GM13976 (cell line): ENCODE data around the gene CGRRF1.

Experiments used
- DNase-seq: peaks from one replicate; pipeline ENCODE4 v3.0.0; 2012; ENCODE audit warnings: low spot score
- in situ Hi-C: fragments of 300-500 bp; cut with MboI; formaldehyde crosslinking; loops from one replicate; pipeline ENCODE4 v1.12.0; 2022; ENCODE audit warnings: low sequenced_read_pairs, mixed read lengths, inconsistent platforms; ENCODE audit not compliant: unreplicated experiment
- TF ChIP-seq, protein P1 (sequence below): IDR thresholded peaks from 2 replicates; pipeline ENCODE4 v1.5.1; 2012; ENCODE audit warnings: borderline replicate concordance, mild to moderate bottlenecking; ENCODE audit not compliant: insufficient read depth; ENCODE audit errors: extremely low read depth, missing control alignments, control extremely low read depth

Gene CGRRF1

DNA sequence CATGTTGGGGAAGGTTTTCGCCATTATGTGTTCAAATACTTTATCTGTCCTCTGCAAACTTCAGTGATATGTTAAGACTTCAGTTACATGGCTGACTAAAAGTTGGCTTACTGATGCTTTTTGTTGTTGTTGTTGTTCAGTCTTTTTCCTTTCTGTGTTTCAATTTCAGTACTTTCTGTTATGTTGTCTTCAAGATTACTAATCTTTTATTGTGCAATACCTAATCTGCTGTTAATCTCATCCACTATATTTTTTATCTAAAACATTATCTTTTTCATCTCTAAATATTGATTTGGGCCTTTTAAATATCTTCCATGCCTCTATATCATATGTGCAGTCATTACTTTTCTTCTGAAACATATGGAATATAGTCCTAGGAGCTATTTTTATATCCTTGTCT is 7.0 kb downstream of the CGRRF1 start:
- TF ChIP-seq, protein P1, sequence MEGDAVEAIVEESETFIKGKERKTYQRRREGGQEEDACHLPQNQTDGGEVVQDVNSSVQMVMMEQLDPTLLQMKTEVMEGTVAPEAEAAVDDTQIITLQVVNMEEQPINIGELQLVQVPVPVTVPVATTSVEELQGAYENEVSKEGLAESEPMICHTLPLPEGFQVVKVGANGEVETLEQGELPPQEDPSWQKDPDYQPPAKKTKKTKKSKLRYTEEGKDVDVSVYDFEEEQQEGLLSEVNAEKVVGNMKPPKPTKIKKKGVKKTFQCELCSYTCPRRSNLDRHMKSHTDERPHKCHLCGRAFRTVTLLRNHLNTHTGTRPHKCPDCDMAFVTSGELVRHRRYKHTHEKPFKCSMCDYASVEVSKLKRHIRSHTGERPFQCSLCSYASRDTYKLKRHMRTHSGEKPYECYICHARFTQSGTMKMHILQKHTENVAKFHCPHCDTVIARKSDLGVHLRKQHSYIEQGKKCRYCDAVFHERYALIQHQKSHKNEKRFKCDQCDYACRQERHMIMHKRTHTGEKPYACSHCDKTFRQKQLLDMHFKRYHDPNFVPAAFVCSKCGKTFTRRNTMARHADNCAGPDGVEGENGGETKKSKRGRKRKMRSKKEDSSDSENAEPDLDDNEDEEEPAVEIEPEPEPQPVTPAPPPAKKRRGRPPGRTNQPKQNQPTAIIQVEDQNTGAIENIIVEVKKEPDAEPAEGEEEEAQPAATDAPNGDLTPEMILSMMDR: no peak
- no peak for DNase-seq
- in situ Hi-C loops: no loop called here

DNA sequence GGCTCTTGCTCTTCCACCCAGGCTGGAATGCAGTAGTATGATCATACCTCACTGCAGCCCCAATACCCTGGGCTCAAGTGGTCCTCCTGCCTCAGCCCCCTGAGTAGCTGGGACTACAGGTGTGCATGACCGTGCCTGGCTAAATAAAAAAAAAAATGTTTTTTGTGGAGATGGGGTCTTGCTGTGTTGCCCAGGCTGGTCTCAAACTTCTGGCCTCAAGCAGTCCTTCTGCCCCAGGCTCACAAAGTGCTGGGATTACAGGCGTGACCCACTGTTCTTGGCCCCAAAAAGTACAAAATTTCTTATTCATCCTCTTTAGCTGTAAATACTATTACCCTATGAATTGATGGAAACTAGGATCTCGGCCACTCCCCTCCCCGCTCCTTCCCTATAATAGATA is 14.7 kb downstream of the CGRRF1 start:
- TF ChIP-seq, protein P1: no peak
- DNase-seq: no peak
- in situ Hi-C loops: no loop called here

DNA sequence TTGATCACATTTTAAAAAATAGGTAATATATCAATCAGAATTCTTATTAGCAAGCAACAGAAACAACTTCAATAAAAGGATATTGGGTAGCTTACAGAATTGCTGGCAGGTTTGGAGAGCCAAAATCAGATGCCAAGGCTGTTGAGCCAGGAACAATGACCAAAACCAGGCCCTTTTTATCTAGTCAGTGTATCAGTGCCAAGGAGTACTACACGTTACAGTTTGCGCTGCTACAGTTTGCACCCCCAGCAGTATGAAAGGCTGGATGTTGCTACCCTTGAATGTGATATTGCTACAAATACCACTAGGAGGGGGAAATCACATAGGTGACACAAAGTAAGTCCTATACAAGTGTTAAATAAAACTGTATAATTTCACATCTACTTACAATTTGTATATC is 19.3 kb downstream of the CGRRF1 start:
- in situ Hi-C loops: no loop called here
- TF ChIP-seq, protein P1: no peak
- no peak for DNase-seq

DNA sequence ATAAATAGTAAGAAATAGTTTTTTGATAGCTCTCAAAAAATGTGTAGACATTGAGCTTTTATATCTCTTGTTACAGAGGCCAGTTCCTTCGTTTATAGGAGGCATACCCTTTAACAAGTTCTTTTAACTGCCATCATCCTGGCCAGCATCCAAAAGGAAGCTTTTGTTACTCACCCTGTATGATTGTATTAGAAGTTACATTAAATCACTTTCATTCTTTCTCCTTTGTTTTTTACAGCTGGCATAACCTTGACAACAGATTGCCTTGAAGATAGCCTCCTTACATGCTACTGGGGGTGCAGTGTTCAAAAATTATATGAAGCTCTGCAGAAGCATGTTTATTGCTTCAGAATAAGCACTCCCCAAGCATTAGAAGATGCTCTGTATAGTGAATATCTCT is 20.1 kb downstream of the CGRRF1 start:
- TF ChIP-seq, protein P1: no peak
- in situ Hi-C loops: no loop called here
- no peak for DNase-seq

DNA sequence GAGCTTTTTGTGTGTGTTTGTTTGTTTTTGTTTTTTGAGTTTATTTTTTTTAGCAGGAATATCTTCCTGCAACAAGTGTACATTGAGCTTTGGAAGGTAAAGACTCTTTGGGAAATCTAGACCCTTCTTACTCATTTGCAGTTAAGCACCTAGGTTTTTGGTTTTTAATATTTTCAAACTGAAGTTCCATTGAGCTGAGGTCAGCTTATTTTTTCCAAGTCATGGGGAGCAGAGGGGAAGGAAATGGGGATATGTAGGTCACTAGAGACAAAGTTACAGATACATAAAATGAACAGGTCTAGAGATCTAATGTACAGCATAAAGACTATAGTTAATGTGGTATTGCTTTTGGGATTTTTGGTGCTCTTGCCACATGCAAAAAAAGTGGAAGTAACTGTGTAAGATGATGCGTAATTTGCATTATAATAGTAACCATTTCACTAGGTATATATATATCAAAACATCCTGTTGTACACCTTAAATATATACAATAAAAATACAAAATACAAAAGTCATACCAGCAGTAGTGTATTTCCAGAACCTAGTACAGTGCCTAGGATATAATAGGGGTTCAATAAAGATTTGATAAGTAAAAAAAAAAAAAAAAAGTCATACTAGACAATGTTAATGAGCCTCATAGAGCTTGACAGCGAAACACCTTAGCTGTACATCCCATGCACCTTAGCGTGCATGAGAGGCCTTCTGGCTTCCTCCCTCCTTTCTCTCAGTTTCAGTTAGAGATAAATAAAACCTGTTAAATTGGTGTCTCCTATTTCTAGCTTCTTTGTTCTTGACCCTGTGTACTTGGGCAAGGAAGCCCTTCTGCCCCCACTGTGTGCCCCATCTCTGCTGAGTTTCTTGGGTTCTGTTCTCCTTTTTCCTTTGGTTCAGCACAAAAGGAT is 22.7 kb downstream of the CGRRF1 start:
- in situ Hi-C loops: no loop called here
- TF ChIP-seq, protein P1: no peak
- DNase-seq: peak; percentile 41

DNA sequence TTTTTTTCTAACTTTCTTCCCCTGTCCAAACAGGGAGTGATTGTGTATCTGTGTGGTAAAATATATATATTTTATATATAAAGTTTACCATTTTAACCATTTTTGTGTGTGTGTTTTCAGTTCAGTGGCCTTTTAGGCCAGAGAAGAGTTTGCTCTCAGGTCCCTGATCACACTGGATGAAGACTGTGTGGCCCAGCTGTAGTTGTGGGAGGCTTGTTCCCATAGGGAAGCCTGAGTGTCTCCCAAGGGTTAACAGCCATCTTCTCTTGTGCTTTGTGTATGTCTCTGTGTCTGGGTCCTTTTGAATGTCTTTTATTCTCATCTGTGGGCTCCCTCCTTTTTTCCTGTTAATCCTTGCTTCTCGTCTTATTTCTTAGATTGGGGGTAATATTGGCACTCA is 23.4 kb downstream of the CGRRF1 start:
- DNase-seq: no peak
- in situ Hi-C loops: no loop called here
- TF ChIP-seq, protein P1: no peak
